Calu3 (cell line): Measurements from ENCODE around the gene MCM10. TPM values are rescaled to one million over a fixed set of nuclear protein-coding genes. Genes with fewer than 3 reads are reported as not detected.

ENCODE experiments used
- BruUV-seq: library from RNA; stranded (reverse); fragments of 400-500 nt; replicated peaks from 2 replicates; lab custom pipeline; 2021; lab: Mats Ljungman, UMichigan
- CTCF ChIA-PET: fragments of 300-600 bp; sonication (Branson Sonifier 250); formaldehyde crosslinking; loops from one replicate; lab custom pipeline; 2022; ENCODE audit warnings: antibody characterized with exemption; lab: Charles Lee
- DNase-seq: peaks from one replicate; pipeline ENCODE4 v3.0.0; 2022
- H3K27ac Mint-ChIP-seq: one replicate; pipeline ENCODE4 v1.8.0; 2022; ENCODE audit warnings: mixed read lengths; ENCODE audit not compliant: unreplicated experiment
- H3K27me3 Mint-ChIP-seq: one replicate; pipeline ENCODE4 v1.8.0; 2022; ENCODE audit warnings: mixed read lengths; ENCODE audit not compliant: unreplicated experiment
- H3K36me3 Mint-ChIP-seq: one replicate; pipeline ENCODE4 v1.8.0; 2022; ENCODE audit warnings: mild to moderate bottlenecking, moderate library complexity, mixed read lengths; ENCODE audit not compliant: insufficient read depth, unreplicated experiment
- H3K4me1 Mint-ChIP-seq: one replicate; pipeline ENCODE4 v1.8.0; 2022; ENCODE audit warnings: mild to moderate bottlenecking, low read depth, mixed read lengths; ENCODE audit not compliant: unreplicated experiment
- H3K4me3 Mint-ChIP-seq: one replicate; pipeline ENCODE4 v1.8.0; 2022; ENCODE audit warnings: mild to moderate bottlenecking, low read depth, moderate library complexity, mixed read lengths; ENCODE audit not compliant: unreplicated experiment
- H3K9me3 Mint-ChIP-seq: one replicate; pipeline ENCODE4 v1.8.0; 2022; ENCODE audit warnings: low read depth, mixed read lengths; ENCODE audit not compliant: unreplicated experiment
- CTCF ChIP-seq: fragments of 200-600 bp; IDR thresholded peaks from one replicate; pipeline ENCODE4 v1.8.0; 2022; ENCODE audit warnings: antibody characterized with exemption; ENCODE audit not compliant: unreplicated experiment
- intact Hi-C: fragments of 100-400 bp; cut with micrococcal nuclease; formaldehyde crosslinking; loops from one replicate; pipeline ENCODE4 v1.10.0; 2022; ENCODE audit not compliant: unreplicated experiment
- total RNA-seq: library from RNA; stranded (reverse); gene quantifications from 2 replicates; pipeline ENCODE4 v1.2.3, GENCODE V29; 2022

Gene MCM10
- total RNA-seq, 1 experiment from 2014 or later: 49.3 TPM

DNA sequence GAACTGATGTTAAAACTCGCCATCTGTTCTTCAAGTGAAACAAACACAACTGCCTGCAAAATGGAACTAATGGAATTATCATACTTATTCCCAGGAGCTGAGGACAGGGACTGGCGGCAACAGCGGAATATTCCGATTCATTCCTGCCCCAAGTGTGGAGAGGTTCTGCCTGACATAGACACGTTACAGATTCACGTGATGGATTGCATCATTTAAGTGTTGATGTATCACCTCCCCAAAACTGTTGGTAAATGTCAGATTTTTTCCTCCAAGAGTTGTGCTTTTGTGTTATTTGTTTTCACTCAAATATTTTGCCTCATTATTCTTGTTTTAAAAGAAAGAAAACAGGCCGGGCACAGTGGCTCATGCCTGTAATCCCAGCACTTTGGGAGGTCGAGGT lies 24.7 kb upstream of the MCM10 start:
- Mint-ChIP-seq H3K9me3 (no peaks in the 10 kb centered on the region), H3K36me3 (peaks cover 11% of the 10 kb centered on the region), H3K4me3 (no peak overlapping the region), H3K27me3 (no peaks in the 10 kb centered on the region), H3K4me1 (no peaks in the 10 kb centered on the region), H3K27ac (no peak overlapping the region)
- no TSS peak for BruUV-seq
- CTCF ChIA-PET: interaction anchor here (0.7 kb wide), 1 partner anchor 736 kb away, joined by 6 read pairs; no protein-coding TSS in a partner anchor
- intact Hi-C loops: no loop called here
- DNase-seq: no peak
- TF ChIP-seq CTCF: no peak

DNA sequence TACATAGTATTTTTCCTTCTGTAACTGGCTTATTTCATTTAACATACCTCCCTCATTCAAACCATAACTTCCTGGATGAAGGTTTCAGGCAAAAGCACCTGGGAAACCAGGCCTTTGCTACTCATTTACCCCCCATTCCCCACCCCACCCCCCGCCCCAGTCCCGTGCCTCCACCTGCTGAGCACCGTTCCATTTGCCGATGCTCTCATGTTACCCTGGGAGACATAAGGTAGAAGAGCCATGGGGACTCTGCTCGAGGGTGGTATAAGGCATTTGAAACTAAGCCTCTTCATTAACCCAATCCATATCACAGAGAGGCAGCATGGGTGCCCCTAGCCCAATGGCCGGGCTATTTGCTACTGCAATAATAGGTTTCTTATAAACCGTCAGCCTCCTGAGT lies 22.2 kb upstream of the MCM10 start:
- no peak overlapping the region for H3K4me3 Mint-ChIP-seq
- CTCF ChIA-PET: no interaction called here
- no peak for TF ChIP-seq CTCF
- intact Hi-C loops: no loop called here
- H3K4me1 Mint-ChIP-seq: no peaks in the 10 kb centered on the region
- H3K9me3 Mint-ChIP-seq: no peaks in the 10 kb centered on the region
- no peak for DNase-seq
- no peak overlapping the region for H3K27ac Mint-ChIP-seq
- H3K36me3 Mint-ChIP-seq: peaks cover 5% of the 10 kb centered on the region
- no TSS peak for BruUV-seq
- no peaks in the 10 kb centered on the region for H3K27me3 Mint-ChIP-seq

- TF ChIP-seq CTCF: no peak
- peaks cover 5% of the 10 kb centered on the region for H3K36me3 Mint-ChIP-seq
- BruUV-seq: no TSS peak
- H3K4me1 Mint-ChIP-seq: no peaks in the 10 kb centered on the region
- CTCF ChIA-PET: no interaction called here
- no peaks in the 10 kb centered on the region for H3K27me3 Mint-ChIP-seq
- H3K4me3 Mint-ChIP-seq: no peak overlapping the region
- DNase-seq: no peak
- peaks cover 1% of the 10 kb centered on the region for H3K9me3 Mint-ChIP-seq
- intact Hi-C loops: no loop called here
- H3K27ac Mint-ChIP-seq: no peak overlapping the region
These were observed 21.7 kb upstream of the MCM10 start for GRCh38 chr10:13139676-13140075.

DNA sequence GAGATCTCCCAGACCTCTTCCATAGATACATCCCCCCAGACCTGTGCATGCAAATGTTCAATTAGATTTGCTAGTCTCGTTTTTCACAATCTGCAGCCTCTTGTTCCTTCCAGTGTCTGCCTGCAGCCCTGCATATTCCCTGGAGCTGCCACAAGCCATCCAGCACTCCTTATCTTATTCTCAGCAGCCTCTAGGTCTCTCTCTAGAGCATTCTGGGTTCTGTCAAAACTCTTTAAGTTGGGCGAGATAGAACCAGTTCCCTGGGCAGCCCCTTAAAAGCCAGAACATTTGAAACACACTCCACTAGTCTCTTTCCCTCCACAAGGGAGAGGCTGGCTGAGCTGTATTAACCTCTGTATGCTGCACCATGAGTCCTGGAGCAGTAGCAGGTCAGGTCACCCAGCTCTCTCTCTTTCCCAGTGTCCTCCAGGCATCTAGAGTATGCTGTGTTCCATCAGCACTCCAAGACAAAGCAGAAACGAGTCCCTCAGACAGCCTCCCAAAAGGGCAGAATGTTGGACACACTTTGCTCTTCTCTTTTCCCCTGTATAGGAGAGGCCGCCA lies 20.6 kb upstream of the MCM10 start:
- no peak for DNase-seq
- no peak overlapping the region for H3K27ac Mint-ChIP-seq
- CTCF ChIA-PET: no interaction called here
- intact Hi-C loops: no loop called here
- H3K9me3 Mint-ChIP-seq: peaks cover 2% of the 10 kb centered on the region
- no peaks in the 10 kb centered on the region for H3K4me1 Mint-ChIP-seq
- peaks cover 5% of the 10 kb centered on the region for H3K36me3 Mint-ChIP-seq
- no TSS peak for BruUV-seq
- no peak for TF ChIP-seq CTCF
- H3K4me3 Mint-ChIP-seq: no peak overlapping the region
- H3K27me3 Mint-ChIP-seq: no peaks in the 10 kb centered on the region
